GM19023 (cell line): Measurements from ENCODE around the gene RAP2B.
"Not testable (repeated sequence)": the region's sequence is repeated elsewhere in the genome, so short reads cannot be mapped to it uniquely, and the experiment has no call there.

ENCODE experiments used
- ATAC-seq: cut with Tn5 transposase; IDR thresholded peaks from one replicate; pipeline ENCODE4 v1.9.1; 2021; ENCODE audit warnings: mild to moderate bottlenecking, moderate library complexity; ENCODE audit not compliant: unreplicated experiment

The RAP2B gene

GRCh38 chr3:153190923-153191322 is 28.9 kb downstream of the RAP2B start:
- ATAC-seq = no peak

DNA sequence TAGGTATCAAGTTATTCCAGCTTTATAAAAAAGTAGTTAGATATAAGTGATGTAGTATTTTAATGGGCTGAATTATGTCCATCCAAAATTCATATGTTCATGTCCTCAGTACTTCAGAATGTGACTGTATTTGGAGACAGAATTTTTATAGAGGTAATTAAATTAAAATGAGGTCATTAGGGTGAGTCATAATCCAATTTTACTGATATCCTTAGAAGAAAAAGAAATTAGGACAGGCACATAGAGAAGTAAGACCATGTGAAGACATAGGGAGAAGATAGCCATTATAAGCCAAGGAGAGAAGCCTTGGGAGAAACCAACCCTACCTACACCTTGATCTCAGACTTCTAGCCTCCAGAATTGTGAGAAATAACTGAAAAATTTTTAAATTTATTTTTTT is 30.3 kb downstream of the RAP2B start:
- ATAC-seq = no peak

DNA sequence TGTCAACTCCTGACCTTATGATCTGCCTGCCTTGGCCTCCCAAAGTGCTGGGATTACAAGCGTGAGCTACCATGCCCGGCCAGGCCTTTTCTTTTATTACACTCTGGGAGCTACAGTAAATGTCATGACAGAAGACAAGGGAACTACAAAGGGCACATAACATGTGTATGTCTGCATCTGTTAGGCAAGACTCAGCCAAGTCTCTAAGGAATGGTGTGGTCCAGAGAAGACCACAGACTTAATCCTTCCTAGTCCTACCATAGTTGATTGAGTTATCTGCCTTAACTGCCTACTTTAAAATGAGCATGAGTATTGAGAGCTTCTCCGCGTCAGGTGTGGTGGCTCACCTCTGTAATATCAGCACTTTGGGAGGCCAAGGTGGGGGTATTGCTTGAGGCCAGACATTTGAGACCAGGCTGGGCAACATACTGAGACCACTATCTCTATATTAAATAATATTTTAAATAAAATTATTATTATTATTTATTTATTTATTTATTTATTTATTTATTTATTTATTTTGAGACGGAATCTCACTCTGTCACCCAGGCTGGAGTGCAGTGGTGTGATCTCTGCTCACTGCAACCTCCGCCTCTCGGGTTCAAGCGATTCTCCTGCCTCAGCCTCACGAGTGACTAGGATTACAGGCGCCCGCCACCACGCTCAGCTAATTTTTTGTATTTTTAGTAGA is 31.9 kb downstream of the RAP2B start:
- not testable (repeated sequence) for ATAC-seq

GRCh38 chr3:153195349-153195879 is 33.4 kb downstream of the RAP2B start:
- ATAC-seq = no peak

DNA sequence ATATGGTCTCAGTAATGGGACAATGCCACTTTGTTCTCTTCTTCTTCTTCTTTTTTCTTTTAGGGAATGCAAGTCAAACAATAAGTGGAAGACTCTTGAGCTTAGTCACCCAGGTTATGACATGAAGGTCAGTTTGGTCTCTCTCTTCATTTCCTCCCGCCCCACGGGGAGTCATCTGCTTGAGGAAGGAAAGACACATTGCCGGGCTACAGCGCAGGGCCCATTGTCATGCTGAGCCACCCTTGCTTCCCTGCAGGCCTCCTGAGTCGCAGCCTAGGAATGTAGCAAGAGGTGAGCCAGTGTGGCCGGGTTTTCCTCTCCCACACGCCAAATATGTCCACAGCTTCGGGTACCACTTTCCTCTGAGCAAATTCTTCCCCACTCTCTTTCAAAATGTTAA is 47.6 kb downstream of the RAP2B start:
- no peak for ATAC-seq

DNA sequence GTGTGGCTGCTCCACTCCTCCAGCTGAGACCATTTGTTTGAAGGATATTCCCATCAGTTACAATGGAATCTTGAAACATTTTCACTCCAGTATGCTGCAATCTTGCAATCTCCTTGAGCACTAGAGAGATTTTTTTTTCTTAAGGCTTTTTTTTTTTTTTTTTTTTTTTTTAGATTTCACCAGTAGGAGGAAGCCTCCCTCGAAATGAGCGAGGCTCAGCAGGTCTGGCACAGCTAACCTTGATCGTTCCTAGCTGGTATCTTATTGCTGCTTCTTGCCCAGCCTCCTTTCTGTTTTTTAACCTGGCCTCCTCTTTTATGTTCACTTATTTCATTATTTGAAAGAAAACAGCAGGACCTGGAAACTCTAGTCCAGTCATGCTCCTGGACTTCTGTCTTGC is 48.1 kb downstream of the RAP2B start:
- ATAC-seq = no peak

DNA sequence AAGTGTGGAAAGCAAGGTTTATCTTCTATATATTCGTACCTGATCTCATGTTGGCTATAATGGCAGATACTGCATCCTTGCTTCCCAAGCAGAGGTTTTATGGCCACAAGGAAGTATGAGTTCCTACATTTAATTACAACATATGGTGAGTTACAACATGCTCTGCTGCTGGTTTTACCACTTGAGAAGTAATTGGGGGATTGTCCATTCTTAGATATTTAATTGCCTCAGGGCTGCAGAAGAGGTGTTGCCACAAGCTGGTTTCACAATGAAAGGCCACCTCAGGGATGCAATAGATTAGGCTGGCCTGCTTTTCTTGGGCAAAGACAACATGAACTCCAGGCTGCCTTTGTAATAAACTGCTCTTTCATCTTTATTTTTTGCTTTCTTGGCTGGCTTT is 48.6 kb downstream of the RAP2B start:
- no peak for ATAC-seq

- ATAC-seq = no peak
Observed at GRCh38 chr3:153215497-153215896, 53.5 kb downstream of the RAP2B start.

- no peak for ATAC-seq
Observed at GRCh38 chr3:153215966-153216365, 53.9 kb downstream of the RAP2B start.

DNA sequence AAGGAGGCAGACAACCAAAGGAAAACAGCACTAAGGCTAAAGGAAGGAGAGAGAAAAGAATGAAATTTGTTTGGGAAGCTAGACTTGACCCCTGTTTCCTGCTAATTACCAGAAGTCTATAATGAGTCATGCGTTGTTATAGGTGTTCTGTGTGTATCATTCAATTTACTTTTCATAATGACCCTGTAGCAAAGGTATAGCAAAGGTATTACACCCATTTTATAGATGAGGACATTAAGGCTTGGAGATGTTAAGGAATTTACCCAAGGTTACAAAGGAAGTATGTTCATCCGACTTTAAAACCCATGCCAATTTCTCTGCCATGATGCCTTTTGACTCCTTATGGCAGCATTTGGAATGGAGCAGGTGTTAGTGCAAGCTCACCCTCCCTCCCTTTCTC is 54.9 kb downstream of the RAP2B start:
- ATAC-seq = no peak

DNA sequence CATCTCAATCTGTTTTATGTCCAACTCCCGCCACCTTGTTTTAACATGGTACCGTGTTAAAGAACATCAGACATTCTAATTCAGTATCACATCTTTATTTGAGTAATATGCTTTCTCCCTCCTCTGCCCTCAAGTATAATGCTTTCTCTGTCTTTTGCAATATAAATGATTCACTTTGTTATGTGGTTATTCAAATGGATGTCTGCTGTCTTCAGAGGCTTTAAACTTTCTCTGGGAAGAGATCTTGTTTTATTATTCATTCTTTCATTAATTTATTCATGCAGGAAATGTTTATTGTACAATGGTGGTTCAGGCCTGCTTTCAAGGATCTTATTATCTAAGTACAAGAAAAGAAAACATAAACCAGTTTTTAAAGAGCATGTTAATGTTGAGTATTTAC is 57.1 kb downstream of the RAP2B start:
- ATAC-seq = no peak
